MM.1S (cell line): Measurements from ENCODE around the gene BMP3.

ENCODE experiments used
- EZH2 ChIP-seq: fragments of 300-600 bp; sonication (generic); optimal IDR thresholded peaks from 2 replicates; pipeline ENCODE3; 2017; ENCODE audit warnings: low read depth, mild to moderate bottlenecking, antibody characterized with exemption, low read length, mixed read lengths
- TF ChIP-seq, protein P1 (sequence below): fragments of 300-600 bp; sonication (generic); IDR thresholded peaks from 2 replicates; pipeline ENCODE4 v1.5.1; 2016; ENCODE audit warnings: antibody characterized with exemption, low read length, mixed read lengths

DNA sequence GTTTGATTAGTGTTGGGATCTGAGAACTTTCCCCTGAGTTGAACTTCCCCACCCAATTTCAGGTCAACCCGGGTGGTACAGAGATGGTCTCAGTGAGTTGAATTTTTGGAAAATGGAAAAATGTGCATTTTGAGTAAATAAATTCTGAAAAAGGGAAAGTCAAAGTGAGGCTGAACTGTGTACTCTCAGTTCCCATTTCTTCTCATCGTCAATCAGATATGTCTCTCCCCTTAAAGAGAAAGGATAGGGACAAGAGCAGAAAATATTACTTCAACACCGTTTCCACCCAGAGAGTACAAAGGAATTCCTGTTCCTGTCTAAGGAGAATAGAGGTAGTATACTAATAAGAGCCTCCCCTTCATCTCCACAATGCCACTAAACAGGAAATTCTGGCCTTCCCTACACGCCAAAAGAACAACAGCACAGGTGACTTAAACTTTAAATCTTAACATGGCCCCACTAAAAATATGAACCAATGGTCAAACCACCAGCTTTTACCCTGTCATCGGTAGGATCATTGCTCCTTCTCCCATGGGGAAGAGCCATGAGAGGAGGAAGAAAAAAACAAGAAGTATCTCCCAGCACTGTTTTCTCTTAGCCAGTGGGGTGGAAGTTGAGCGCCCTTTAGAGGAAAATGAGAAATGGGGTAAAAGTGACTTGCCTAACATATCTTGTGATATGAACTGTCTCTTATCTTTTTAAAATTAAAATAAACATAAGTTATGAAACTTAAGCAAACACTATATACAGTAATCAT lies 30.3 kb downstream of the BMP3 start:
- TF ChIP-seq, protein P1, sequence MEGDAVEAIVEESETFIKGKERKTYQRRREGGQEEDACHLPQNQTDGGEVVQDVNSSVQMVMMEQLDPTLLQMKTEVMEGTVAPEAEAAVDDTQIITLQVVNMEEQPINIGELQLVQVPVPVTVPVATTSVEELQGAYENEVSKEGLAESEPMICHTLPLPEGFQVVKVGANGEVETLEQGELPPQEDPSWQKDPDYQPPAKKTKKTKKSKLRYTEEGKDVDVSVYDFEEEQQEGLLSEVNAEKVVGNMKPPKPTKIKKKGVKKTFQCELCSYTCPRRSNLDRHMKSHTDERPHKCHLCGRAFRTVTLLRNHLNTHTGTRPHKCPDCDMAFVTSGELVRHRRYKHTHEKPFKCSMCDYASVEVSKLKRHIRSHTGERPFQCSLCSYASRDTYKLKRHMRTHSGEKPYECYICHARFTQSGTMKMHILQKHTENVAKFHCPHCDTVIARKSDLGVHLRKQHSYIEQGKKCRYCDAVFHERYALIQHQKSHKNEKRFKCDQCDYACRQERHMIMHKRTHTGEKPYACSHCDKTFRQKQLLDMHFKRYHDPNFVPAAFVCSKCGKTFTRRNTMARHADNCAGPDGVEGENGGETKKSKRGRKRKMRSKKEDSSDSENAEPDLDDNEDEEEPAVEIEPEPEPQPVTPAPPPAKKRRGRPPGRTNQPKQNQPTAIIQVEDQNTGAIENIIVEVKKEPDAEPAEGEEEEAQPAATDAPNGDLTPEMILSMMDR = no peak
- TF ChIP-seq EZH2 = no peak
